GM23338 (cell line): ENCODE data around the gene ERO1B. TPM values are rescaled to one million over a fixed set of nuclear protein-coding genes. Genes with fewer than 3 reads are reported as not detected.
A peak's percentile ranks its signal among the peaks of the same experiment; 100 is the strongest.
"Not testable (repeated sequence)": the region's sequence is repeated elsewhere in the genome, so short reads cannot be mapped to it uniquely, and the experiment has no call there.

Experiments used
- ATAC-seq: fragments of 200-7000 bp; cut with Tn5 transposase; 3 replicates; pipeline ENCODE4 v1.9.1; 2020
- DNase-seq: peaks from one replicate; pipeline ENCODE4 v3.0.0-alpha.2; 2015; ENCODE audit warnings: low spot score
- H2AFZ ChIP-seq: fragments of 200-600 bp; sonication (generic); 2 replicates; pipeline ENCODE4 v1.8.0; 2016; ENCODE audit warnings: antibody characterized with exemption, mild to moderate bottlenecking, moderate library complexity
- H3F3A ChIP-seq: fragments of 200-600 bp; sonication (generic); replicated peaks from 2 replicates; pipeline ENCODE4 v1.8.0; 2017; ENCODE audit warnings: antibody characterized with exemption, mixed run types, low read depth
- H3K27ac ChIP-seq: fragments of 200-600 bp; sonication (generic); 2 replicates; pipeline ENCODE4 v1.6.1; 2016; ENCODE audit warnings: low read depth
- H3K27me3 ChIP-seq: fragments of 200-600 bp; sonication (generic); 2 replicates; pipeline ENCODE4 v1.8.0; 2016; ENCODE audit warnings: mild to moderate bottlenecking, mixed run types, moderate library complexity; ENCODE audit not compliant: insufficient read depth
- H3K36me3 ChIP-seq: fragments of 200-600 bp; sonication (generic); 2 replicates; pipeline ENCODE4 v1.8.0; 2016; ENCODE audit warnings: mild to moderate bottlenecking; ENCODE audit not compliant: insufficient read depth
- H3K4me1 ChIP-seq: fragments of 200-600 bp; sonication (generic); 2 replicates; pipeline ENCODE4 v1.8.0; 2016; ENCODE audit warnings: mild to moderate bottlenecking, moderate library complexity; ENCODE audit not compliant: insufficient read depth
- H3K4me2 ChIP-seq: fragments of 200-600 bp; sonication (generic); 2 replicates; pipeline ENCODE4 v1.7.1; 2017; ENCODE audit warnings: mixed run types
- H3K4me3 ChIP-seq: fragments of 200-600 bp; sonication (generic); 2 replicates; pipeline ENCODE4 v1.6.1; 2016; ENCODE audit warnings: mixed run types
- H3K79me2 ChIP-seq: fragments of 200-600 bp; sonication (generic); replicated peaks from 2 replicates; pipeline ENCODE4 v1.8.0; 2017; ENCODE audit warnings: mild to moderate bottlenecking; ENCODE audit not compliant: insufficient read depth
- H3K9me2 ChIP-seq: fragments of 200-600 bp; sonication (generic); 2 replicates; pipeline ENCODE4 v1.8.0; 2017; ENCODE audit not compliant: insufficient read depth
- H4K20me1 ChIP-seq: fragments of 200-600 bp; sonication (generic); replicated peaks from 2 replicates; pipeline ENCODE4 v1.8.0; 2017; ENCODE audit warnings: mild to moderate bottlenecking; ENCODE audit not compliant: insufficient read depth
- H3K27ac Mint-ChIP-seq: 2 replicates; pipeline ENCODE4 v1.8.0; 2020; ENCODE audit warnings: inconsistent platforms, mild to moderate bottlenecking, moderate library complexity, mixed read lengths
- H3K27me3 Mint-ChIP-seq: 3 replicates; pipeline ENCODE4 v1.8.0; 2022; ENCODE audit warnings: low read depth, mild to moderate bottlenecking, moderate library complexity, mixed read lengths, inconsistent platforms; ENCODE audit not compliant: insufficient read depth, poor library complexity
- H3K36me3 Mint-ChIP-seq: 3 replicates; pipeline ENCODE4 v1.8.0; 2021; ENCODE audit warnings: low read depth, mild to moderate bottlenecking, inconsistent platforms, moderate library complexity, mixed read lengths
- H3K4me1 Mint-ChIP-seq: 3 replicates; pipeline ENCODE4 v1.8.0; 2020; ENCODE audit warnings: mild to moderate bottlenecking, inconsistent platforms, mixed read lengths
- H3K4me3 Mint-ChIP-seq: 3 replicates; pipeline ENCODE4 v1.8.0; 2021; ENCODE audit warnings: moderate library complexity, mild to moderate bottlenecking, inconsistent platforms, mixed read lengths
- H3K9me3 Mint-ChIP-seq: 3 replicates; pipeline ENCODE4 v1.8.0; 2020; ENCODE audit warnings: moderate library complexity, mild to moderate bottlenecking, inconsistent platforms, mixed read lengths
- CREB1 ChIP-seq: fragments of 250-450 bp; sonication (Bioruptor Pico); IDR thresholded peaks from 2 replicates; pipeline ENCODE4 v1.5.0; 2020; ENCODE audit warnings: low read depth, mild to moderate bottlenecking, moderate library complexity
- ETS1 ChIP-seq: IDR thresholded peaks from 2 replicates; pipeline ENCODE4 v1.6.1; 2016; ENCODE audit warnings: antibody characterized with exemption
- EZH2 ChIP-seq: fragments of 200-600 bp; sonication (generic); IDR thresholded peaks from one replicate; pipeline ENCODE4 v1.8.0; 2017; ENCODE audit warnings: antibody characterized with exemption, mild to moderate bottlenecking, low read depth; ENCODE audit not compliant: unreplicated experiment
- JUNB ChIP-seq: IDR thresholded peaks from one replicate; pipeline ENCODE4 v1.6.1; 2016; ENCODE audit warnings: antibody characterized with exemption; ENCODE audit not compliant: unreplicated experiment
- NANOG ChIP-seq: IDR thresholded peaks from 2 replicates; pipeline ENCODE4 v1.6.1; 2016; ENCODE audit warnings: antibody characterized with exemption, borderline replicate concordance
- STAT1 ChIP-seq: IDR thresholded peaks from one replicate; pipeline ENCODE4 v1.6.1; 2016; ENCODE audit warnings: antibody characterized with exemption; ENCODE audit not compliant: unreplicated experiment
- ZNF114 ChIP-seq: fragments of 250-450 bp; sonication (Bioruptor Pico); IDR thresholded peaks from 2 replicates; pipeline ENCODE4 v1.5.0; 2020; ENCODE audit warnings: mild to moderate bottlenecking, moderate library complexity
- ZNF331 ChIP-seq: fragments of 250-450 bp; sonication (Bioruptor Pico); IDR thresholded peaks from 2 replicates; pipeline ENCODE4 v1.5.0; 2020; ENCODE audit warnings: low read depth, mild to moderate bottlenecking, moderate library complexity
- ZNF462 ChIP-seq: fragments of 250-450 bp; sonication (Bioruptor Pico); IDR thresholded peaks from 2 replicates; pipeline ENCODE4 v1.5.0; 2020; ENCODE audit warnings: mild to moderate bottlenecking, moderate library complexity
- polyA plus RNA-seq: library from polyadenylated mRNA; unstranded; fragments of >200 nt; fragmentation: Nextera tagmentation; extraction: Ambion mirVana; gene quantifications from 2 replicates; pipeline ENCODE4 v1.2.1, GENCODE V29; 2016
- total RNA-seq: library from RNA; depleted of rRNA; stranded (reverse); fragments of >200 nt; shearing (Covaris generic); gene quantifications from 2 replicates; pipeline ENCODE4 v1.2.3, GENCODE V29; 2014

Gene ERO1B
- total and polyA plus RNA-seq, 2 experiments from 2014 or later: 2.4 to 3.6 TPM

GRCh38 chr1:236315518-236315917 lies 33.8 kb upstream of the ERO1B start (continued):
- TF ChIP-seq ETS1: no peak

GRCh38 chr1:236315092-236315491 lies 33.3 kb upstream of the ERO1B start:
- peaks cover 6% of the 10 kb centered on the region for H3K27me3 Mint-ChIP-seq
- no peak overlapping the region for H3K27ac Mint-ChIP-seq
- H3K4me1 ChIP-seq: peaks cover 8% of the 10 kb centered on the region; the same call in 1 of the 2 replicates
- no peaks in the 10 kb centered on the region for H3K36me3 Mint-ChIP-seq
- H3K9me3 Mint-ChIP-seq: no peaks in the 10 kb centered on the region
- H3K27me3 ChIP-seq: no peaks in the 10 kb centered on the region
- peaks cover 11% of the 10 kb centered on the region for H3K4me1 Mint-ChIP-seq
- H3K4me3 ChIP-seq: no peak overlapping the region
- no peaks in the 10 kb centered on the region for H3K79me2 ChIP-seq
- H3K27ac ChIP-seq: no peak overlapping the region
- no peak for DNase-seq
- no peak overlapping the region for H3K4me2 ChIP-seq
- H2AFZ ChIP-seq: peak overlapping the region; percentile 84
- H3K9me2 ChIP-seq: no peaks in the 10 kb centered on the region
- TF ChIP-seq ZNF331: no peak
- no peak for TF ChIP-seq NANOG
- TF ChIP-seq CREB1 (CRISPR knock-in tag): no peak
- no peak for TF ChIP-seq ZNF114
- TF ChIP-seq JUNB: no peak
- no peak for TF ChIP-seq EZH2
- ATAC-seq: no peak
- no peaks in the 10 kb centered on the region for H3F3A ChIP-seq
- H3K36me3 ChIP-seq: no peaks in the 10 kb centered on the region
- no peaks in the 10 kb centered on the region for H4K20me1 ChIP-seq
- no peak overlapping the region for H3K4me3 Mint-ChIP-seq

- not testable (repeated sequence) for H3F3A ChIP-seq, H3K9me3 Mint-ChIP-seq, H3K27ac Mint-ChIP-seq, ATAC-seq, H3K9me2 ChIP-seq, H3K79me2 ChIP-seq, H3K4me2 ChIP-seq, H3K4me3 Mint-ChIP-seq, DNase-seq, H3K4me1 ChIP-seq, H3K27me3 ChIP-seq, H4K20me1 ChIP-seq, H3K36me3 ChIP-seq, H3K27ac ChIP-seq, H3K4me3 ChIP-seq, H3K27me3 Mint-ChIP-seq, H3K36me3 Mint-ChIP-seq
- peak overlapping the region; percentile 84; the same call in 1 of the 2 replicates for H2AFZ ChIP-seq
- H3K4me1 Mint-ChIP-seq: peaks cover 11% of the 10 kb centered on the region
Observed at GRCh38 chr1:236314050-236314449, 32.3 kb upstream of the ERO1B start.

GRCh38 chr1:236313427-236313826 lies 31.7 kb upstream of the ERO1B start:
- H3K4me3 Mint-ChIP-seq: no peak overlapping the region
- H3K9me3 Mint-ChIP-seq: no peaks in the 10 kb centered on the region
- peaks cover 8% of the 10 kb centered on the region; the same call in 1 of the 2 replicates for H3K4me1 ChIP-seq
- H3K36me3 ChIP-seq: no peaks in the 10 kb centered on the region
- peaks cover 11% of the 10 kb centered on the region for H3K4me1 Mint-ChIP-seq
- no peak overlapping the region for H3K4me3 ChIP-seq
- H3K9me2 ChIP-seq: no peaks in the 10 kb centered on the region
- H3K79me2 ChIP-seq: no peaks in the 10 kb centered on the region
- H3K27ac ChIP-seq: no peak overlapping the region
- H3K27me3 Mint-ChIP-seq: peaks cover 5% of the 10 kb centered on the region
- ATAC-seq (no peak), DNase-seq (no peak)
- H3K27ac Mint-ChIP-seq: no peak overlapping the region
- H3K4me2 ChIP-seq: no peak overlapping the region
- H2AFZ ChIP-seq: no peak overlapping the region
- no peaks in the 10 kb centered on the region for H4K20me1 ChIP-seq
- H3K36me3 Mint-ChIP-seq: no peaks in the 10 kb centered on the region
- no peaks in the 10 kb centered on the region for H3F3A ChIP-seq
- no peaks in the 10 kb centered on the region for H3K27me3 ChIP-seq
- TF ChIP-seq ZNF462 (CRISPR knock-in tag) (no peak), STAT1 (no peak), ZNF114 (no peak), JUNB (no peak)
